ENCODE data around the gene DNASE1L2. TPM values are rescaled to one million over a fixed set of nuclear protein-coding genes. Genes with fewer than 3 reads are reported as not detected.

DNASE1L2 gene
- total RNA-seq (2014; rRNA removed; shearing (Covaris generic)) = 0.84 and 1.6 TPM in 2 replicates
- polyA plus RNA-seq (2014; cell fraction: nucleus; rRNA removed) = 5.8 and 6.5 TPM in 2 replicates

GRCh38 chr16:2236337-2237101, at the start of gene DNASE1L2:
Gene DNASE1L2 (plus strand): TSS chr16:2236444. CDS start chr16:2236817, 373 bp downstream.
- DNase-seq (ENCODE audit: extremely low read depth, low read depth) = no peak

- no peak for DNase-seq (ENCODE audit: extremely low read depth, low read depth)
These were observed 49.7 kb upstream of the DNASE1L2 start for GRCh38 chr16:2186505-2186904.

- DNase-seq (ENCODE audit: extremely low read depth, low read depth) = no peak
These were observed 49.0 kb upstream of the DNASE1L2 start for GRCh38 chr16:2187212-2187611.

- no peak for DNase-seq (ENCODE audit: extremely low read depth, low read depth)
These were observed 47.8 kb upstream of the DNASE1L2 start for GRCh38 chr16:2188395-2188794.

- DNase-seq (ENCODE audit: extremely low read depth, low read depth) = no peak
These were observed 46.9 kb upstream of the DNASE1L2 start for GRCh38 chr16:2189252-2189893.

- DNase-seq (ENCODE audit: extremely low read depth, low read depth) = no peak
These were observed 46.1 kb upstream of the DNASE1L2 start for GRCh38 chr16:2190002-2190658.

GRCh38 chr16:2190659-2191445, 45.4 kb upstream of the DNASE1L2 start:
- no peak for DNase-seq (ENCODE audit: extremely low read depth, low read depth)

- no peak for DNase-seq (ENCODE audit: extremely low read depth, low read depth)
These were observed 44.9 kb upstream of the DNASE1L2 start for GRCh38 chr16:2191446-2191706.

- DNase-seq (ENCODE audit: extremely low read depth, low read depth) = no peak
These were observed 41.9 kb upstream of the DNASE1L2 start for GRCh38 chr16:2194166-2194834.

GRCh38 chr16:2194852-2195321, 41.4 kb upstream of the DNASE1L2 start:
- peak; percentile 59 for DNase-seq (ENCODE audit: extremely low read depth, low read depth)

GRCh38 chr16:2195322-2196161, 40.7 kb upstream of the DNASE1L2 start:
- DNase-seq (ENCODE audit: extremely low read depth, low read depth) = no peak

GRCh38 chr16:2196162-2196980, 39.9 kb upstream of the DNASE1L2 start, which contains the start of gene CASKIN1:
Gene CASKIN1 (minus strand): TSS chr16:2196605. CDS start chr16:2196432, 173 bp downstream.
- DNase-seq (ENCODE audit: extremely low read depth, low read depth) = no peak

- DNase-seq (ENCODE audit: extremely low read depth, low read depth) = no peak
These were observed 39.2 kb upstream of the DNASE1L2 start for GRCh38 chr16:2196981-2197511.

- no peak for DNase-seq (ENCODE audit: extremely low read depth, low read depth)
These were observed 38.5 kb upstream of the DNASE1L2 start for GRCh38 chr16:2197765-2198164.

- no peak for DNase-seq (ENCODE audit: extremely low read depth, low read depth)
These were observed 38.0 kb upstream of the DNASE1L2 start for GRCh38 chr16:2198283-2198682.

- DNase-seq (ENCODE audit: extremely low read depth, low read depth) = no peak
These were observed 37.1 kb upstream of the DNASE1L2 start for GRCh38 chr16:2199095-2199494.

- DNase-seq (ENCODE audit: extremely low read depth, low read depth) = no peak
These were observed 36.6 kb upstream of the DNASE1L2 start for GRCh38 chr16:2199621-2200139.

GRCh38 chr16:2200313-2200712, 35.9 kb upstream of the DNASE1L2 start:
- DNase-seq (ENCODE audit: extremely low read depth, low read depth) = no peak

All from NCI-H460 (cell line).